HepG2 (cell line): ENCODE measurements around the gene RNASE13. TPM values are rescaled to one million over a fixed set of nuclear protein-coding genes. Genes with fewer than 3 reads are reported as not detected.

Source experiments
- GMEB1 ChIP-seq: sonication (generic); formaldehyde crosslinking; IDR thresholded peaks from 2 replicates; pipeline ENCODE4 v1.5.1; 2020; ENCODE audit warnings: missing genetic modification reagents, mild to moderate bottlenecking, borderline replicate concordance
- GZF1 ChIP-seq: sonication (generic); formaldehyde crosslinking; IDR thresholded peaks from 2 replicates; pipeline ENCODE4 v1.5.1; 2020; ENCODE audit warnings: mild to moderate bottlenecking, missing genetic modification reagents
- HBP1 ChIP-seq: IDR thresholded peaks from 2 replicates; pipeline ENCODE4 v1.6.1; 2016; ENCODE audit warnings: low read depth, control low read depth
- KDM5B ChIP-seq: sonication (generic); formaldehyde crosslinking; IDR thresholded peaks from 2 replicates; pipeline ENCODE4 v1.4.0; 2020; ENCODE audit warnings: missing genetic modification reagents, mild to moderate bottlenecking, borderline replicate concordance
- NFIC ChIP-seq: IDR thresholded peaks from 2 replicates; pipeline ENCODE4 v1.6.1; 2012; ENCODE audit warnings: mild to moderate bottlenecking, low read length, inconsistent platforms
- POGK ChIP-seq: sonication (generic); formaldehyde crosslinking; conservative IDR thresholded peaks from 2 replicates; pipeline ENCODE4 v1.8.0; 2022; ENCODE audit warnings: mild to moderate bottlenecking, moderate library complexity, missing genetic modification reagents
- SMAD1 ChIP-seq: sonication (generic); formaldehyde crosslinking; IDR thresholded peaks from 2 replicates; pipeline ENCODE4 v1.4.0; 2020; ENCODE audit warnings: missing genetic modification reagents, low read depth, mild to moderate bottlenecking, borderline replicate concordance
- TARDBP ChIP-seq: sonication (generic); formaldehyde crosslinking; IDR thresholded peaks from 2 replicates; pipeline ENCODE4 v1.8.0; 2022; ENCODE audit warnings: mild to moderate bottlenecking, missing genetic modification reagents
- ZBTB39 ChIP-seq: sonication (generic); formaldehyde crosslinking; IDR thresholded peaks from 2 replicates; pipeline ENCODE4 v1.5.0; 2020; ENCODE audit warnings: missing genetic modification reagents
- ZFP41 ChIP-seq: sonication (generic); formaldehyde crosslinking; IDR thresholded peaks from 2 replicates; pipeline ENCODE4 v1.4.0; 2020; ENCODE audit warnings: mild to moderate bottlenecking, missing genetic modification reagents, borderline replicate concordance
- ZNF12 ChIP-seq: sonication (generic); formaldehyde crosslinking; IDR thresholded peaks from 2 replicates; pipeline ENCODE4 v1.5.0; 2020; ENCODE audit warnings: missing genetic modification reagents
- ZNF124 ChIP-seq: sonication (generic); formaldehyde crosslinking; IDR thresholded peaks from 2 replicates; pipeline ENCODE4 v1.4.0; 2020; ENCODE audit warnings: missing genetic modification reagents
- ZNF256 ChIP-seq: sonication (generic); formaldehyde crosslinking; conservative IDR thresholded peaks from 2 replicates; pipeline ENCODE4 v1.4.0; 2020; ENCODE audit warnings: missing genetic modification reagents
- ZNF264 ChIP-seq: sonication (generic); formaldehyde crosslinking; IDR thresholded peaks from 2 replicates; pipeline ENCODE4 v1.4.0; 2020; ENCODE audit warnings: missing genetic modification reagents
- ZNF280D ChIP-seq: sonication (generic); formaldehyde crosslinking; IDR thresholded peaks from 2 replicates; pipeline ENCODE4 v1.5.1; 2020; ENCODE audit warnings: mild to moderate bottlenecking, missing genetic modification reagents
- ZNF292 ChIP-seq: sonication (generic); formaldehyde crosslinking; IDR thresholded peaks from 2 replicates; pipeline ENCODE4 v1.8.1; 2022; ENCODE audit warnings: mild to moderate bottlenecking, low read depth, missing genetic modification reagents, borderline replicate concordance
- ZNF296 ChIP-seq: sonication (generic); formaldehyde crosslinking; conservative IDR thresholded peaks from 2 replicates; pipeline ENCODE4 v1.5.0; 2020; ENCODE audit warnings: mild to moderate bottlenecking, missing genetic modification reagents
- ZNF788 ChIP-seq: sonication (generic); formaldehyde crosslinking; IDR thresholded peaks from 2 replicates; pipeline ENCODE4 v1.5.0; 2020; ENCODE audit warnings: mild to moderate bottlenecking, missing genetic modification reagents, borderline replicate concordance
- polyA plus RNA-seq, 8 experiments: library from polyadenylated mRNA; depleted of rRNA in 3 of 8; stranded (reverse) in 7 of 8; unstranded in 1 of 8; fragments of >200 nt; fragmentation: Illumina TruSeq in 4 of 8; extraction: Trizol in 4 of 8; gene quantifications; 2 replicates each; pipeline versions ENCODE4 v1.2.1 to v1.2.3, GENCODE V29; 2011 to 2016; ENCODE audit warnings: low read depth in 4 of 8, missing spikeins in 1 of 8, mixed read lengths in 1 of 8; ENCODE audit not compliant: insufficient read depth in 1 of 8
- total RNA-seq, 5 experiments: library from RNA; depleted of rRNA; stranded (reverse); fragments of >200 nt; fragmentation: Illumina TruSeq; extraction: Trizol; gene quantifications; 2 replicates each; pipeline ENCODE4 v1.2.3, GENCODE V29; 2016; ENCODE audit warnings: low read depth in 1 of 5

RNASE13 gene
- total and polyA plus RNA-seq, 2 of the 13 experiments (the other 11 are each of a cell fraction or from before 2014, with no cell fraction given): 1.0 TPM; not detected in 1

GRCh38 chr14:21068521-21069387 is 34.1 kb upstream of the RNASE13 start (continued):
- TF ChIP-seq ZNF788 (CRISPR knock-in tag) (no peak), ZNF124 (CRISPR knock-in tag) (peak; percentile 25; the same call in 1 of the 2 replicates), ZNF280D (CRISPR knock-in tag) (no peak; the same call in 1 of the 2 replicates), HBP1 (CRISPR knock-in tag) (no peak; the same call in 1 of the 2 replicates), GMEB1 (CRISPR knock-in tag) (peak; percentile 47; the same call in 1 of the 2 replicates), GZF1 (CRISPR knock-in tag) (no peak), POGK (CRISPR knock-in tag) (0 out of 2 replicates have a peak, but pooled peaks have one; percentile 11), ZNF292 (CRISPR knock-in tag) (no peak), TARDBP (CRISPR knock-in tag) (no peak), SMAD1 (peak; percentile 78; the same call in 1 of the 2 replicates), ZNF296 (CRISPR knock-in tag) (no peak), ZFP41 (CRISPR knock-in tag) (no peak), KDM5B (CRISPR knock-in tag) (peak; percentile 28), ZNF264 (no peak), ZBTB39 (CRISPR knock-in tag) (no peak), ZNF256 (CRISPR knock-in tag) (no peak), NFIC (no peak), ZNF12 (CRISPR knock-in tag) (no peak)
